ENCODE data around the gene RAB17.
"Not testable (repeated sequence)": the region's sequence is repeated elsewhere in the genome, so short reads cannot be mapped to it uniquely, and the experiment has no call there.

The RAB17 gene

DNA sequence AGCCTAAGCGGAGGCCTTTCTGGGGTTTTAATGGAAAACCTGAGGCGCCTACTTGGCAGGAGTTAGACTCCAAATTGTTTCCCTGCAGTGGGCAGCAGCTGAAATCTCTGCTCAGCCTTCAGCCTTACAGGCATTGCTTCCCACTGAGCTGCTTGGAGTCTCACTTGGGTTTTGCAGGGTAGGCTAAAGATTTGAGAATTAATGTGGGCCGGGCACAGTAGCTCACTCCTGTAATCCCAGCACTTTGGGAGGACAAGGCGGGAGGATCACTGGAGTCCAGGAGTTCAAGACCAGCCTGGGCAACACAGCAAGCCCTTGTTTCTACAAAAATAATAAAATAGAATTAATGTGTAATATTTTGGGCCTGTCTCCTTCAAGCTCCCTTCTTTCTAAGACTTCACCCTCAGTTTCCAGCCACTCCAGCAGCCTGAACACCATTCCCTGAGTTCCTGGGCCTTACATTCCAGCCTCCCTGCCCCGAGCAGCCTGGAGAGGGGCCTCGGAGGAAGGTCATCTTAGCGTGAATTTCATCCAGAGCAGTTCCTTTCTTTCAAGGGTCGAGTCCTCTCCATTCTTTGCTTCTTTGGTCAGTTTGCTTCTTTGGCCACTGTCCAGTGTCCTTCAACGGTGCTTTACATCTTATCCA, 9.1 kb upstream of the RAB17 start:
- DNase-seq (ENCODE audit: low read depth in 2 of 2): no peak

DNA sequence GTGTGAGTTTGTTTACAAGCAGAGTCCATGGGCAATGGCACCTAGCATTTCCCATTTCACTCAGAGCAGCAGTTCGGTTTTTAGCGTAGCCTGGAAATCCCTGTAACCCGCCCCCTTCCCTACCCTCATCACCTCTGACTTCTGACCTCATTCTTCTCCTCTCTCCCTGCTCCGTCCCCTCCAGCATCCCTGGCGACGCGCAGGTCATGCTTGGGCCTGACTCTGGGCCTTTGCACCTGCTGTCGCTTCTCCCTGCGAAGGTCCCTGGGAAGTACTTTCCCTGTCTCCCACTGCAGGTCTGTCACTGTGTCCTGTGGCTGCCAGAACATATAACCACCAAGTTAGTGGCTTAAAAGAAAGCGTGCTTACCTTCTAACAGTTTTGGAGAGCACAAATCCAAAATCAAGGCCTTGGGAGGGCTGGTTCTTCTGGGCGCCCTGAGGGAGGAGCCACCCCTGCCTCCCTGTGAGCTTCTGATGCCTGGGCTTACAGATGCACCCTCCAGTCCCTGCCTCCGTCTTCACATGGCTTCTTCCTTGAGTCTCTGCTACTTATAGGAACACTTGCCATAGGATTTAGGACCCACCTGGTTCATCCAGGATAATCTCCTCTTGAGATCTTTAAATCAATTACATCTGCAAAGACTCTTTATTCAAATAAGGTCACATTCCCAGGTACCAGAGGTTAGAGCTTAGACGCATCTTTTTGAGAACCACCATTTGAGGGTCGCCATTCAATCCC, 8.1 kb upstream of the RAB17 start:
- DNase-seq (ENCODE audit: low read depth in 2 of 2): no peak

DNA sequence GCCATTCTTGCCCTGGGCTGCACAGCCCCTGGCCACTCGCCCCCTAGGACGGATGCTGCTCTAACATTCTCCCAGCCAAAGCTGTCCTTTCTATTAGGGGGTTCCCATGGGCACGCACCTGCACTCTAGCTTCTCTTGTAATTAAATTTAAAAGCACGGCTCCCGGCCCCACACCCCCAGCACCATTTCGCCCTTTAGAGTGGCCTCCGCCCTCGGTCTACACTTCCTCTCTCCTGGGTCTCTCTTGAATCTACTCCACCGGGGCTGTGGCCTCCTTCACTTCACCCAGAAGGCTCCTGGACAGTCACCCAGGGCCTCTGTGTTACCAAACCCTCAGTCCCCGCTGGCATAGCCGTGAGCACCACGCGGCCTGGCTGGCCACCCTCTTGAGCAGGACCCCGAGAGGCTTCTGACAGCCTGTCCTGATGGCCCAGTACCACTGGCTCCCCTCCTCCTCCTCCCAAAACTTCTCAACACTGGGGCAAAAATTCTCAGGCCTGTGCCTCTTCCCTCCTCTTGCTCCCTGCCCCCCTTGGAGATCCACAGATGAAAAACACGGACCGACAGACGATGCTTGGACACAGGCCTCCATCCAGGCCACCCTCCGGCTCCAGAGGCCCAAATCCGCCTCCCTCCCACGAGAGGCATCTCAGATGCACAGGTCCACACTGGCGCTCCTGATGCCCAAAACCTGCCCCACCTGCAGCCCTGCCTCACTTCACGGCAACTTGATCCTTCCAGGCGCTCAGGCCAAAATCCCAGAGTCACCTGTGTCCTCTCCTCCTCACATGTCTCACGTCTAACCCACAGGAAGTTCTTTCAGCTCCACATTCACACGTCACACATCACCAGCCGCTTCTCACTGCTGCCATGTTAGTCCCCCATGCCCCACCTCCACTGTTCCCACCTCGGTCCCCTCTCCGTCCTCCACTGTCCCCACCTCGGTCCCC, 6.9 kb upstream of the RAB17 start:
- no peak for DNase-seq (ENCODE audit: low read depth in 2 of 2)

- DNase-seq (ENCODE audit: low read depth in 2 of 2): no peak
Observed at GRCh38 chr2:237596520-237597195, 6.1 kb upstream of the RAB17 start.

GRCh38 chr2:237595829-237596519, 5.4 kb upstream of the RAB17 start:
- not testable (repeated sequence) for DNase-seq (ENCODE audit: low read depth in 2 of 2)

- DNase-seq (ENCODE audit: low read depth in 2 of 2): no peak
Observed at GRCh38 chr2:237594514-237594871, 4.0 kb upstream of the RAB17 start.

- no peak for DNase-seq (ENCODE audit: low read depth in 2 of 2)
Observed at GRCh38 chr2:237593596-237594320, 3.2 kb upstream of the RAB17 start.

- DNase-seq (ENCODE audit: low read depth in 2 of 2): no peak
Observed at GRCh38 chr2:237593036-237593435, 2.5 kb upstream of the RAB17 start.

DNA sequence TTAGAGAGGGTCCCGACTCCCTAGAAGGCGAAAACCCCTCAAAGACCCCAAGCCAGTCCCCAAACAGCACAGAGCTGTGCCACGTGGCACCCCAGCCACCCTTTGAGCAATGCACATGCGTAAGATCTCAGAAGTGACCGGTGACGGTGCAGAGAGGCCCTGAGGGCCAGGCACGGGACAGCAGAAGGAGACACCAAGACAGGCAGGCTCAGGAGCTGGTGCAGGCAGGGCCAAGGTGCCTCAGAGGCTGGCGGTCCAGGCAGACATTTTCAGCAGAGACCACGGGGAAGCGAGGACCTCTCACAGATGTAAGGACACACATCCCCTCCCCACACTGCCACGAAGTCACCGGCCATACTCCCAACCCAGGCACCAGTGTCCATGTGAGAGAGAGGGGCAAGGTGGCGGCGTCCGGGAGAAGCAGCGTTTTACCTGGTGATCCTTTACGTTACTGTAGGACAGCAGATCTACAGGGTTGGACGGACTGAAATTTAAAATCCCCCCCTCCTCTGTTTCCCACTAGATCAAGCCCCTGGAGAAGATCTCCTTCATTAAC, 2.0 kb upstream of the RAB17 start:
- DNase-seq (ENCODE audit: low read depth in 2 of 2): no peak

- no peak for DNase-seq (ENCODE audit: low read depth in 2 of 2)
Observed at GRCh38 chr2:237591141-237591881, 777 bp upstream of the RAB17 start.

- DNase-seq (ENCODE audit: low read depth in 2 of 2): no peak
Observed at GRCh38 chr2:237588044-237588696, 2.4 kb downstream of the RAB17 start.

DNA sequence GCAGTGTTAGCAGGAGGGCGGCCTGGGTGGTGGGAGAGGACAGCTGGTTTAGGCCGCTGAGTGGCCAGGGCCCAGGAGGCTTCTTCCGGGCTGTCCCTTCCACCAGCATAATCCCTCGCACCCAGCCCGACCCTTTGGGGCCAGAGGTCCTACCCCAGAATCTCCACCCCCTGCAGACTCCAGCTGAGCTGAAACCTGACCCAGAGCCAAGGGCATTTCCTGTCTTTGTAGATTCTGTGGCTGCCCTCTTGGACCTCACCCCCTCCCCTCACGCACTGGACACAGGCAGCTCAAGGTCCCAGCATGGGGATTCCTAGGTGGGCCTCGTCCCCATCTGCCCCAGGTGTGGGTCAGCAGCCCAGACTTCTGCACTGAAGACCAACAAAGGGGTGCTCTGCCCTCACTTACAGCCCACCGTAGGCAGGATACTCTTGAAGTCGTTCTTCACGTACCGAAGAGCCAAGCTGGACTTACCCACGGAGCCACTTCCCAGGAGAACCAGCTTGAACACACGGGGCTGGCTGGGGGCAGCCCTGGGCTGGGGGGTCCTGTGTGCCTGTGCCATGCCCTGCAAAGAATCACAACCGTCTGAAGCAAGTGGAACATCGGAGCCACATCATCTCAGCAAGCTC, 4.8 kb downstream of the RAB17 start:
- no peak for DNase-seq (ENCODE audit: low read depth in 2 of 2)

DNA sequence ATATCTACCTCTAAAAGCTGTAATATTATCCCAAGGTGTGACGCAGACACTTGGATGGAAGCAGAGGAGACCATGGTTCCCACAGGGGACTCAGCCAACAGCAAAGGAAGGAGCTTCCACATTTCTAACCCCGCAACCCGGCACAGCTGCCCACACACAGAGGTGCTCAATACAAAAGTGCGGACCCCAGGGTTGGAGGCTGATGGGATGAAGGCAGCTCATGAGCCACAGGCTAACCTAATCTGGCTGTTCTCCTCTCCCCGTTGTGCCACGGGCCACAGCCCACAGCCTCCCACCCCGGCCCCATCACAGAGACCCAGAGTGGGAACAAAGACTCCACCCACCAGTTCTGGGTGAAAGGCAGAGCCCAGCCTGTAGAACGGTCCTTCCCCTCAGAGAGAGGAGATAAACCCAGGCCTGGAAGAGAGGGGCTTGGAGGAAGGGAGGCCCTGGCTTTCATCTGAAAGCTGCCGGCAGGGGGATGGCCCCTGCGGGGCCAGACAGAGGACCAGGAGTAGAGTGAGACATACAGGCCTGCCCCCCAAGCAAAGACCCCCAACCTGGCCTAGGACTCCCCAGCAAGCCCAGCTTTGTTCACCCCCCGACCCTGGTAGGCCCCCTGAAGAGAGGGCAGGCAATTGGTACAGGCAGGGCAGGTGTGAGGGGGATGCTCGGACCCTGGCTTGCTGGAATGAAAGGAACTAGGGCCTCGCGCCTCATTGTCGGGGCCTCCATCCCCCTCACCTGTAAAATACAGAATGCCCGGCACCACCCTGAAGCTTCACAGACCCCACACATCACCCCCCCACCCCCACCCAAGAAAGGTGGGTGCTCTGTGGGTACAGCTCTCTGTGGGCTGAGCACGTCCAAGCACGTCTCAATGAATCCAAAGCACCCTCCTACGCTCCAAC, 6.9 kb downstream of the RAB17 start:
- DNase-seq (ENCODE audit: low read depth in 2 of 2): no peak

DNA sequence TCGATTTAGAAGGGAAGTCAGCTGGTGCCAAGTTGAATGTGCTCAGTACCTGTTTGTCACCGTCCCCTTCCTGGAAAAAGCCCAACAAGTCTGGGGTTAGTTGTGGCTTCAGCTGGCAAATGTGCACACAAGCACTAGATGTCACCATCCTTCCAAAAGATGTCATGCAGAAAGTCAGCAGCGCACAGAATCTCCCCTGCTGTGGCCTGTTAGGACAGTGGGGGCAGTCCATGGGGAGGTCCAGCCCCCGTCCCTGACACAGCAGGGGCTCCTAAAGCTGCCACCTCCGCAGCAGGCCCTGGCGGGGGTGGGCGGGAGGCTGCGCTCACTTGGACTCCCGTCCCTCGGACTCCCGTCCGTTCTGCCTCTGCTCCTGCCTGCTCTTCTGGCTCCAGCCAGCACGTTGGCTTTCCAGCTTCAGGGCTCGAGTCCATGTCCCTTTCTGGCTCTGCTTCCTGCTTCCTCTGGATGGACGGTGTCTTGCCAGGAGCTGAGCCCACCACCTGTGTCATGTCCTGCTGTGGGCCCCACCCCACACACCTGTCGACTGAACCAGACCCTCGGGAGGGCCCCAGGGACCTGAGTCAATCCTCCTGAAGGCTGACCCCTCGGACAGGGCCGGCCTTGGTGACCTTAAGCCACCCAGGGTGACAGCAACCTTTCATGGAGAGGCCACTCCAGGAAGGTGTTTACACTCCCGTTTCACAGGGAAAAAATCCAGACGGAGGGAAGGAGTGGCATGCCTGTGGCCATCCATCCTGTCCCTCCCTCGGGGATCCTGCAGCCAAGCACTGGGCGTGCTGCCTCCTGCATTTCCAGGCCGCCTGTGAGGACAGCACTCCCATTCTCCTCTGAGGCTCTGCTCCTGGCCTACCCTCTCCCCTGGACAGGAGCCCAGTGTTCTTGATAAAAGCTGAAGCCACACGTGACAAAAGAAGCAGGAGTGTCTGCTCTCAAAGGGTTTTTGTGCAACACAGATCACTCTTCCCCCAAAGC, 8.5 kb downstream of the RAB17 start:
- DNase-seq (ENCODE audit: low read depth in 2 of 2): peak in 1 of 2 donors; percentile 39

DNA sequence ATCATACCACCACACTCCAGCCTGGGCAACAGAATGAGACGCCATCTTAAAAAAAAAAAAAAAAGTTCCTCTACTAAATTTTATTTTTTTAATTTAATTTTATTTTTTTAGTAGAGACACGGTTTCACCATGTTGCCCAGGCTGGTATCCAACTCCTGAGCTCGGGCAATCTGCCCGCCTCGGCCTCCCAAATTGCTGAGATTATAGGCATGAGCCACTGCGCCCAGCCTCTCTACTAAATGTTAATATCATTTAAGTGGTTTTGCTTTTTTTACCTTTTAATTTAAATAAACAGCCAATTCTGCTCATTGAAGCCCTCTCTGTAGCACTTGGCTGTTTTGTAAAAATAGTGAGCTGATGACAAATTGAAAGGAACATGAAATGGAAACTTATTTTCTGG, 9.2 kb downstream of the RAB17 start:
- no peak for DNase-seq (ENCODE audit: low read depth in 2 of 2)
